Measurements from ENCODE around the gene LIX1.
"Not testable (repeated sequence)": the region's sequence is repeated elsewhere in the genome, so short reads cannot be mapped to it uniquely, and the experiment has no call there.

LIX1 gene

GRCh38 chr5:97101189-97101910 is 41.1 kb downstream of the LIX1 start:
- DNase-seq (ENCODE audit: low spot score), result no peak

GRCh38 chr5:97100476-97100875 is 41.9 kb downstream of the LIX1 start:
- DNase-seq (ENCODE audit: low spot score), result no peak

GRCh38 chr5:97098922-97099321 is 43.5 kb downstream of the LIX1 start:
- no peak for DNase-seq (ENCODE audit: low spot score)

- no peak for DNase-seq (ENCODE audit: low spot score)
Measured at GRCh38 chr5:97097326-97098230, 44.8 kb downstream of the LIX1 start.

- DNase-seq (ENCODE audit: low spot score), result no peak
Measured at GRCh38 chr5:97096846-97097245, 45.6 kb downstream of the LIX1 start.

GRCh38 chr5:97096191-97096590 is 46.2 kb downstream of the LIX1 start:
- no peak for DNase-seq (ENCODE audit: low spot score)

- no peak for DNase-seq (ENCODE audit: low spot score)
Measured at GRCh38 chr5:97095318-97095732, 47.1 kb downstream of the LIX1 start.

GRCh38 chr5:97094579-97095317 is 47.7 kb downstream of the LIX1 start:
- DNase-seq (ENCODE audit: low spot score), result no peak

- no peak for DNase-seq (ENCODE audit: low spot score)
Measured at GRCh38 chr5:97093193-97093592, 49.2 kb downstream of the LIX1 start.

GRCh38 chr5:97090944-97091343 is 51.5 kb downstream of the LIX1 start:
- DNase-seq (ENCODE audit: low spot score), result no peak

GRCh38 chr5:97089149-97089801 is 53.1 kb downstream of the LIX1 start:
- DNase-seq (ENCODE audit: low spot score), result no peak

GRCh38 chr5:97088774-97089148 is 53.6 kb downstream of the LIX1 start:
- DNase-seq (ENCODE audit: low spot score), result no peak

GRCh38 chr5:97087138-97087537 is 55.3 kb downstream of the LIX1 start:
- no peak for DNase-seq (ENCODE audit: low spot score)

- DNase-seq (ENCODE audit: low spot score), result no peak
Measured at GRCh38 chr5:97085459-97086181, 56.8 kb downstream of the LIX1 start.

GRCh38 chr5:97084782-97085458 is 57.5 kb downstream of the LIX1 start:
- DNase-seq (ENCODE audit: low spot score), result not testable (repeated sequence)

GRCh38 chr5:97078958-97079743 is 63.3 kb downstream of the LIX1 start:
- DNase-seq (ENCODE audit: low spot score), result no peak

- DNase-seq (ENCODE audit: low spot score), result no peak
Measured at GRCh38 chr5:97077246-97077645, 65.2 kb downstream of the LIX1 start.

GRCh38 chr5:97076098-97076497 is 66.3 kb downstream of the LIX1 start:
- DNase-seq (ENCODE audit: low spot score), result no peak

GRCh38 chr5:97075649-97076048 is 66.8 kb downstream of the LIX1 start:
- no peak for DNase-seq (ENCODE audit: low spot score)
